Vagina (tissue), 2 donors: Measurements from ENCODE around the gene FAH. TPM values are rescaled to one million over a fixed set of nuclear protein-coding genes. Genes with fewer than 3 reads are reported as not detected.
"Not testable (repeated sequence)": the region's sequence is repeated elsewhere in the genome, so short reads cannot be mapped to it uniquely, and the experiment has no call there.

Experiments used
- DNase-seq, 2 donors: peaks; one replicate each; pipeline ENCODE4 v3.0.0-alpha.2; 2017; ENCODE audit errors: extremely low spot score in 2 of 2
- H3K27ac ChIP-seq: fragments of 200-600 bp; sonication (generic); one replicate; pipeline ENCODE4 v1.5.1; 2019
- H3K27me3 ChIP-seq: fragments of 200-600 bp; sonication (generic); one replicate; pipeline ENCODE4 v1.5.1; 2019
- H3K36me3 ChIP-seq, 2 donors: fragments of 200-600 bp; sonication (generic); one replicate each; pipeline ENCODE4 v1.5.1; 2017 to 2019
- H3K4me1 ChIP-seq: fragments of 200-600 bp; sonication (generic); one replicate; pipeline ENCODE4 v1.5.1; 2019
- H3K4me3 ChIP-seq, 2 donors: fragments of 200-600 bp; sonication (generic); 1 replicate in 1 of 2; 2 replicates in 1 of 2; pipeline ENCODE4 v1.5.1; 2016 to 2019
- H3K9me3 ChIP-seq: fragments of 200-600 bp; sonication (generic); one replicate; pipeline ENCODE4 v1.5.1; 2019
- POLR2A ChIP-seq, 2 donors: fragments of 450-650 bp; IDR thresholded peaks; one replicate each; pipeline ENCODE4 v1.6.1; 2017; ENCODE audit warnings: antibody characterized with exemption in 2 of 2, mild to moderate bottlenecking in 2 of 2, moderate library complexity in 2 of 2
- POLR2AphosphoS5 ChIP-seq, 2 donors: sonication (generic); formaldehyde crosslinking; IDR thresholded peaks; one replicate each; pipeline ENCODE4 v1.9.0; 2017; ENCODE audit warnings: antibody characterized with exemption in 2 of 2, mild to moderate bottlenecking in 2 of 2, low read depth in 1 of 2; ENCODE audit not compliant: insufficient read depth in 1 of 2
- intact Hi-C: fragments of 100-400 bp; cut with DNase I; formaldehyde crosslinking; loops from one replicate; pipeline ENCODE4 v1.15.1; 2023
- total RNA-seq: library from RNA; depleted of rRNA; stranded (reverse); fragments of >200 nt; gene quantifications from one replicate; pipeline ENCODE4 v1.2.3, GENCODE V29; 2016
- TF ChIP-seq, protein P1 (sequence below), 3 experiments: fragments of 450-650 bp in 2 of 3; fragments of 200-600 bp in 1 of 3; sonication (generic) in 1 of 3; IDR thresholded peaks; one replicate each; pipeline ENCODE4 v1.5.1; 2017 to 2019; ENCODE audit warnings: antibody characterized with exemption in 3 of 3, mild to moderate bottlenecking in 2 of 3, moderate library complexity in 2 of 3

FAH gene
- total RNA-seq, 1 donor from 2014 or later = 27.3 TPM

DNA sequence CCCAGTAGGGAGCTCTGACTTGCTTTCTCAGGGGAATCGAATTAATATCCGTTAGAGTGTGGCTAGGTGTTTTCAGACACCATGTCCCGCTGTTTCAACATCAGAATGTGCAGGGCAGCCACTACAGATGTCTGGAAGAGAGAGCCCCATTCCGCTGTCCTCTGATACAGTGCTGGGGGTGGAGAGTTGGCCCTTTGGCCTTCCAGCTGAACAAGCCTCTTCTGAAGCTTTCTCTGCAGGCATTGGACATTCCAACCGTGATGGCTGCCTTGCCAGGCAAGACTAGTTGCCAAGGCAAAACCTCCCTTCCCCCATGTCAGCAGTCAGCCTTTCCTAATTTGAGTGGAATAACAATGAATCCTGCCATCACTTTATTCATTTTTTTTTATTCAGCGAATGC, 1.5 kb downstream of the FAH start:
- Histone ChIP-seq H3K4me1 (peaks cover 24% of the 10 kb centered on the region), H3K9me3 (no peaks in the 10 kb centered on the region), H3K27ac (peak overlapping the region; percentile 11), H3K27me3 (no peaks in the 10 kb centered on the region), H3K4me3 (no peak overlapping the region), H3K36me3 (peaks cover 0 to 8% of the 10 kb centered on the region in 2 donors)
- no peak for DNase-seq
- no peak for TF ChIP-seq POLR2A (IDR thresholded peaks at IDR 0.05)
- TF ChIP-seq POLR2AphosphoS5 (IDR thresholded peaks at IDR 0.05; ENCODE audit: insufficient read depth in 1 of 2, low read depth in 1 of 2) = no peak
- TF ChIP-seq, protein P1, sequence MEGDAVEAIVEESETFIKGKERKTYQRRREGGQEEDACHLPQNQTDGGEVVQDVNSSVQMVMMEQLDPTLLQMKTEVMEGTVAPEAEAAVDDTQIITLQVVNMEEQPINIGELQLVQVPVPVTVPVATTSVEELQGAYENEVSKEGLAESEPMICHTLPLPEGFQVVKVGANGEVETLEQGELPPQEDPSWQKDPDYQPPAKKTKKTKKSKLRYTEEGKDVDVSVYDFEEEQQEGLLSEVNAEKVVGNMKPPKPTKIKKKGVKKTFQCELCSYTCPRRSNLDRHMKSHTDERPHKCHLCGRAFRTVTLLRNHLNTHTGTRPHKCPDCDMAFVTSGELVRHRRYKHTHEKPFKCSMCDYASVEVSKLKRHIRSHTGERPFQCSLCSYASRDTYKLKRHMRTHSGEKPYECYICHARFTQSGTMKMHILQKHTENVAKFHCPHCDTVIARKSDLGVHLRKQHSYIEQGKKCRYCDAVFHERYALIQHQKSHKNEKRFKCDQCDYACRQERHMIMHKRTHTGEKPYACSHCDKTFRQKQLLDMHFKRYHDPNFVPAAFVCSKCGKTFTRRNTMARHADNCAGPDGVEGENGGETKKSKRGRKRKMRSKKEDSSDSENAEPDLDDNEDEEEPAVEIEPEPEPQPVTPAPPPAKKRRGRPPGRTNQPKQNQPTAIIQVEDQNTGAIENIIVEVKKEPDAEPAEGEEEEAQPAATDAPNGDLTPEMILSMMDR (IDR thresholded peaks at IDR 0.05) = no peak
- intact Hi-C loops = loop anchor here (5.0 to 10.0 kb wide), 2 partner anchors 70 to 97 kb away; partner anchors contain the start of gene ZFAND6

DNA sequence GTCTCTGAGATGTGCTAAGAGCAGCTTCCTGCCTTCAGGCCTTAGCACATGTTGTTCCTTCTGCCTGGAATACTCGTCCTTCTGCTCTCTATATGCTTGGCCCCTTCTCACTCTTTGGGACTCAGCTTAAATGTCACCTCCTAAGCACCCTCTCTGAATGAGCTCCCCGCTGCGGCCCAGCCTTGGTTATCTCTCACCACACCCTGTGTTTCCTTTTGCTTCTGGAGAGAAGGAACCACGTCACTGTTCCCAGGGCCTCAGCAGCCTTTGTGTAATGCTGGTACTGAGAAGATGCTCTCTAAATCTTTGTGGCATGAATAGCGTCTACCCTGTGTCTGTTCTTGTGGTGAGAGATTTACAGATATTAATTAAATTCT, 2.2 kb downstream of the FAH start:
- intact Hi-C loops = loop anchor here (10.0 kb wide), 1 partner anchor 70 kb away; no protein-coding TSS in a partner anchor
- peak overlapping the region; percentile 11 for H3K27ac ChIP-seq
- peaks cover 0 to 8% of the 10 kb centered on the region in 2 donors for H3K36me3 ChIP-seq
- H3K27me3 ChIP-seq = no peaks in the 10 kb centered on the region
- no peak overlapping the region for H3K4me3 ChIP-seq
- no peaks in the 10 kb centered on the region for H3K9me3 ChIP-seq
- H3K4me1 ChIP-seq = peaks cover 24% of the 10 kb centered on the region
- TF ChIP-seq POLR2A (IDR thresholded peaks at IDR 0.05) (no peak), POLR2AphosphoS5 (IDR thresholded peaks at IDR 0.05; ENCODE audit: insufficient read depth in 1 of 2, low read depth in 1 of 2) (no peak)
- TF ChIP-seq, protein P1 (IDR thresholded peaks at IDR 0.05) = no peak
- no peak for DNase-seq

DNA sequence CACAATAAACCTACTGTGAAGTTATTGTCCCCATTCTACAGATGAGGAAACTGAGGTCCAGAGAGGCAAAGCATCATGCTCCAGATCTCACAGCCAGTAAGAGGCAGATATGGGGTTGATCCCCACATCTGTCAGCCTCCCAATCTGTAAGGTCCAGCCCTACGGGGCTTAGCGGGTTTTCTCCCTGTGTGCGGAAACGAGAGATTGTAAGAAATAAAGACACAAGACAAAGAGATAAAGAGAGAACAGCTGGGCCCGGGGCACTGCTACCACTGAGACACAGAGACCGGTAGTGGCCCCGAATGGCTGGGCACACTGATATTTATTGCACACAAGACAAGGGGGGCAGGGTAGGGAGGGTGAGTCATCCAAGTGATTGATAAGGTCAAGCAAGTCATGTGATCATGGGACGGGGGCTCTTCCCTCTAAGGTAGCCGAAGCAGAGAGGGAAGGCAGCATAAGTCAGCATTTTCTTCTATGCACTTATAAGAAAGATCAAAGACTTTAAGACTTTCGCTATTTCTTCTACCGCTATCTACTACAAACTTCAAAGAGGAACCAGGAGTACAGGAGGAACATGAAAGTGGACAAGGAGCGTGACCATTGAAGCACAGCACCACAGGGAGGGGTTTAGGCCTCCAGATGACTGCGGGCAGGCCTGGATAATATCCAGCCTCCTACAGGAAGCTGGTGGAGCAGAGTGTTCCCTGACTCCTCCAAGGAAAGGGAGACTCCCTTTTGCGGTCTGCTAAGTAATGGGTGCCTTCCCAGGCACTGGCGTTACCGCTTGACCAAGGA, 2.8 kb downstream of the FAH start:
- intact Hi-C loops = loop anchor here (10.0 kb wide), 1 partner anchor 71 kb away; no protein-coding TSS in a partner anchor
- H3K27me3 ChIP-seq = not testable (repeated sequence)
- peak overlapping the region; percentile 11 for H3K27ac ChIP-seq

DNA sequence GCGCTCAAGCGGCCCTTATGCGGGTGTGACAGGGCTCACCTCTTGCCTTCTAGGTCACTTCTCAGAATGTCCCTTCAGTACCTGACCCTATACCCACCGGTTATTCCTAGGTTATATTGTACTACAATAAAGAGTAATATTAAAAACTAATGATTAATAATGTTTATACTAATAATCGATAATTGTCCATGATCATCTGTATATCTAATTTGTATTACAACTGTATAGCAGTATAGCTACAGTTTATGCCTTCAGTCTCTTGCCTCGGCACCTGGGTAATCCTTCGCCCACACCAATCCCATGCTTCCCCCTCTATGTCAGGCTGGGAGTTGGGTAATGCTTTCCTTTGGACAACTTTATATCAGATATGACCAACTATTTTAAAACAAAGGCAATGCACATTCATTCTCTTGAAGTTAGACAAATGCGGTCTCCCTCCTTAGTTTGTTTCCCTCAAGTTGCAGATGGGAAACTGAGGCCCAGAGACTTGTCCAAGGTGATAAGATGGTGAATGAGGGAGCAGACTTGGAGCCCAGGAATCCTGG, 3.4 kb downstream of the FAH start:
- peaks cover 0 to 8% of the 10 kb centered on the region in 2 donors for H3K36me3 ChIP-seq
- peaks cover 24% of the 10 kb centered on the region for H3K4me1 ChIP-seq
- TF ChIP-seq POLR2AphosphoS5 (IDR thresholded peaks at IDR 0.05; ENCODE audit: insufficient read depth in 1 of 2, low read depth in 1 of 2) (no peak), POLR2A (IDR thresholded peaks at IDR 0.05) (no peak)
- TF ChIP-seq, protein P1 (IDR thresholded peaks at IDR 0.05) = no peak
- H3K27me3 ChIP-seq = no peaks in the 10 kb centered on the region
- intact Hi-C loops = loop anchor here (10.0 kb wide), 1 partner anchor 71 kb away; no protein-coding TSS in a partner anchor
- no peaks in the 10 kb centered on the region for H3K9me3 ChIP-seq
- no peak overlapping the region for H3K27ac ChIP-seq
- no peak overlapping the region for H3K4me3 ChIP-seq
- DNase-seq = no peak

More for the DNA sequence above, 2.8 kb downstream of the FAH start:
- not testable (repeated sequence) for H3K36me3 ChIP-seq, H3K9me3 ChIP-seq, DNase-seq, H3K4me3 ChIP-seq
- H3K4me1 ChIP-seq = peaks cover 24% of the 10 kb centered on the region

DNA sequence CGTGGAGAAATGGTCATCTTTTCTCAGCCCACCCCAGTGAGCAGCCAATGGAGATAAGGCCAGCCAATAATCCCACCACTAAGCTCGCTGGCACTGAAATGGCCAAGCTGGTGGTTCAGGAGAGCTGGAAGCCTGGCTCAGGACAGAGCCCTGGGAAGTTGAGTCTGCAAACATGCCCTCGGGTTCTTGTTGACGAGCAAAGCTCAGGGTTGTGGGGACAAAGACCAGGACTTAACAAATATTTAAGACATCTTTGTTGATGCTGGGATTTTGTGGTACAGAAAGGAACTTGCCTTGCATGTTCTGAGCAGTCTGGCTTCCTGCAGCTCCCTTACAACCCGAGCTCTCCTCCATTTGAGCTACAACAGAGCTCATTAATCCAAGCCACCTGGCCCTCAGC, 4.4 kb downstream of the FAH start:
- H3K4me3 ChIP-seq = no peak overlapping the region
- intact Hi-C loops = loop anchor here (10.0 kb wide), 1 partner anchor 72 kb away; no protein-coding TSS in a partner anchor
- no peak overlapping the region for H3K27ac ChIP-seq
- no peak for TF ChIP-seq POLR2A (IDR thresholded peaks at IDR 0.05)
- TF ChIP-seq POLR2AphosphoS5 (IDR thresholded peaks at IDR 0.05; ENCODE audit: insufficient read depth in 1 of 2, low read depth in 1 of 2) = no peak
- TF ChIP-seq, protein P1 (IDR thresholded peaks at IDR 0.05) = no peak
- H3K27me3 ChIP-seq = no peaks in the 10 kb centered on the region
- DNase-seq = no peak
- H3K4me1 ChIP-seq = peaks cover 23% of the 10 kb centered on the region
- H3K9me3 ChIP-seq = no peaks in the 10 kb centered on the region
- peaks cover 0 to 8% of the 10 kb centered on the region in 2 donors for H3K36me3 ChIP-seq
